ENCODE measurements around the gene SNAI1. TPM values are rescaled to one million over a fixed set of nuclear protein-coding genes. Genes with fewer than 3 reads are reported as not detected.

Gene SNAI1
- total RNA-seq, 1 experiment from 2014 or later, result 5.4 TPM

DNA sequence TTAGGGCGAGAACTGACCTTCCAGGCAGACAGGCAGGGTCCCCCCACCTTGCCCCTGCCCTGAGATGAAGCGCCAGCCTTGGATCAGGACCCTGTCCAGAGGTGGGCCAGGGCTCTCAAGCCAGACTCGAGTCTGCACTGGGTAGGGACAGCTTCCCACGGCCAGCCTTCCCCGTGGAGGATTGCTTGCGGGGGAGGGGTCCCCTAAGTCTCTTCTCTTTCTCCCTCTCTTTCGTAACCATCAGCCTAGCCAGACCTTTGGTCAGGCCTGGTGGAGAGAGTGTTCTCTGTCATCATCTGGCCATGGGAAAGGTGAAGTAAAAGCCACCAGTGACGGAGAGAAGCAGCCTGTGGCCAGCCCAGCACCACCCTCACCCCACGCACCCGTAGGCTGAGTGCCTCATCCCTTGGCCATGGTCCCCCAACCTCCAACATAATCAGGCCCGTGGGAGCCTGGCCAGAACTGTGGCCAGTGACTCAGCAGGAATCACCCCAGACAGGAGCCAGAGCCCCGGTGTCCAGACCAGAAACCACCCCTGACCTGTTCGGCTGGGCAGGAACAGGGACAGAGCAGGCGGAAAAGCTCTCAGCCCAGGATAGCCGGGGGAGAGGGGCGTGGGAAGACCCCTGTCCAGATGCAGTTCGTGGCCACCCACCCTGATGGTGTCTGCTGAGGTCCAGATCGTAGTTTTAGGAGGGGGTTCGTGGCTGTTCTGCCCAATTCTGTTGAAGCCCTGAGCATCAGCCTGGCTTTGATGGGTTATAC lies 47.1 kb downstream of the SNAI1 start:
- Histone ChIP-seq H3K9me3 (ENCODE audit: low read length) (no peaks in the 10 kb centered on the region), H3K4me3 (ENCODE audit: low read length) (no peak overlapping the region), H3K4me2 (ENCODE audit: low read length) (peak overlapping the region; percentile 68), H3K27ac (ENCODE audit: low read length) (peak overlapping the region; percentile 68), H3K36me3 (ENCODE audit: low read depth, low read length) (no peaks in the 10 kb centered on the region), H3K4me1 (ENCODE audit: insufficient read depth, low read length) (peaks cover 53% of the 10 kb centered on the region), H3K27me3 (ENCODE audit: low read length) (no peaks in the 10 kb centered on the region), H3K79me2 (ENCODE audit: low read length) (no peaks in the 10 kb centered on the region), H2AFZ (ENCODE audit: low read length) (no peak overlapping the region), H4K20me1 (ENCODE audit: low read length) (no peaks in the 10 kb centered on the region), H3F3A (ENCODE audit: low read length, unreplicated experiment) (no peaks in the 10 kb centered on the region), H3K9me2 (replicated peaks; ENCODE audit: low read length) (no peaks in the 10 kb centered on the region), H3K9ac (ENCODE audit: low read length) (peak overlapping the region; percentile 38)
- POLR2A ChIA-PET (ENCODE audit: unreplicated experiment), result no interaction called here
- DNase-seq (peak; percentile 83), ATAC-seq (peak; percentile 61)
- CTCF ChIA-PET, result no interaction called here
- intact Hi-C loops (cut with micrococcal nuclease), result no loop called here
- no TSS peak for BruUV-seq (replicated peaks)
- TF ChIP-seq EZH2phosphoT487 (IDR thresholded peaks at IDR 0.05; ENCODE audit: borderline replicate concordance, low read length) (0 out of 2 replicates have a peak, but pooled peaks have one; percentile 24), EZH2 (IDR thresholded peaks at IDR 0.05; ENCODE audit: low read length, unreplicated experiment) (no peak)
- TF ChIP-seq, protein P1, sequence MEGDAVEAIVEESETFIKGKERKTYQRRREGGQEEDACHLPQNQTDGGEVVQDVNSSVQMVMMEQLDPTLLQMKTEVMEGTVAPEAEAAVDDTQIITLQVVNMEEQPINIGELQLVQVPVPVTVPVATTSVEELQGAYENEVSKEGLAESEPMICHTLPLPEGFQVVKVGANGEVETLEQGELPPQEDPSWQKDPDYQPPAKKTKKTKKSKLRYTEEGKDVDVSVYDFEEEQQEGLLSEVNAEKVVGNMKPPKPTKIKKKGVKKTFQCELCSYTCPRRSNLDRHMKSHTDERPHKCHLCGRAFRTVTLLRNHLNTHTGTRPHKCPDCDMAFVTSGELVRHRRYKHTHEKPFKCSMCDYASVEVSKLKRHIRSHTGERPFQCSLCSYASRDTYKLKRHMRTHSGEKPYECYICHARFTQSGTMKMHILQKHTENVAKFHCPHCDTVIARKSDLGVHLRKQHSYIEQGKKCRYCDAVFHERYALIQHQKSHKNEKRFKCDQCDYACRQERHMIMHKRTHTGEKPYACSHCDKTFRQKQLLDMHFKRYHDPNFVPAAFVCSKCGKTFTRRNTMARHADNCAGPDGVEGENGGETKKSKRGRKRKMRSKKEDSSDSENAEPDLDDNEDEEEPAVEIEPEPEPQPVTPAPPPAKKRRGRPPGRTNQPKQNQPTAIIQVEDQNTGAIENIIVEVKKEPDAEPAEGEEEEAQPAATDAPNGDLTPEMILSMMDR (conservative IDR thresholded peaks at IDR 0.05; ENCODE audit: low read depth, low read length), result no peak

DNA sequence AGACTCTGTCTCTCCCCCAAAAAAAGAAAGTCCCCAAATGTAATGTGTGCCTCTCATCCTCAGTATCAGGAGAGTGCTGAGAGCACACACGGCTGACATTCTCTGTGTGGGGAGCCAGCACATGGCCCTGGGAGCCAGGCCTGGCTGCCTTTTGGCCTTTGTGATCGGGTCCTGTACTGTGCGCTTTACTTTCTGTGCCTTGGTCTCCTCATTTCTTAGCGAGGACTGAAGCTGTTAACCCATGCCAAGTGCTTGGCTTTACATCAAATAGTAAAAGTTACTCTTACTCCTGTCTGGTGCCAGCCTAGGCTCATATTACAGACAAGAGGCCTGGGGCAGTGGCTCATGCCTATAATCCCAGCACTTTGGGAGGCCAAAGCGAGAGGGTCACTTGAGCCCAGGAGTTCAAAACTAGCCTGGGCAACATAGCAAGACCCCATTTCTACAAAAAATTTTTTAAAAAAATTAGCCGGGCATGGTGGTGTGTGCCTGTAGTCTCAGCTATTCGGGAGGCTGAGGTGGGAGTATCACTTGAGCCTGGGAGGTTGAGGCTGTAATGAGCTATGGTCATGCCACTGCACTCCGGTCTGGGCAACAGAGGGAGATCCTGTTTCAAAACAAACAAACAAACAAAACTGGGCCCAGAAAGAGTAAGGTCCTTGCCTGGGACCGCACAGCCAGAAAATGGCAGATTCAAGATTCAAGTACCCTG lies 50.3 kb downstream of the SNAI1 start:
- H3K9me2 ChIP-seq (replicated peaks; ENCODE audit: low read length), result no peaks in the 10 kb centered on the region
- H2AFZ ChIP-seq (ENCODE audit: low read length), result no peak overlapping the region
- H3K27ac ChIP-seq (ENCODE audit: low read length), result peak overlapping the region; percentile 87
- ATAC-seq, result no peak
- no peaks in the 10 kb centered on the region for H3K36me3 ChIP-seq (ENCODE audit: low read depth, low read length)
- H3K9ac ChIP-seq (ENCODE audit: low read length), result peak overlapping the region; percentile 33
- no TSS peak for BruUV-seq (replicated peaks)
- H3K79me2 ChIP-seq (ENCODE audit: low read length), result no peaks in the 10 kb centered on the region
- peak; percentile 38 for DNase-seq
- TF ChIP-seq EZH2 (IDR thresholded peaks at IDR 0.05; ENCODE audit: low read length, unreplicated experiment) (no peak), EZH2phosphoT487 (IDR thresholded peaks at IDR 0.05; ENCODE audit: borderline replicate concordance, low read length) (no peak)
- TF ChIP-seq, protein P1 (conservative IDR thresholded peaks at IDR 0.05; ENCODE audit: low read depth, low read length), result no peak
- no peaks in the 10 kb centered on the region for H4K20me1 ChIP-seq (ENCODE audit: low read length)
- H3K27me3 ChIP-seq (ENCODE audit: low read length), result no peaks in the 10 kb centered on the region
- H3K4me2 ChIP-seq (ENCODE audit: low read length), result peak overlapping the region; percentile 60
- intact Hi-C loops (cut with micrococcal nuclease), result no loop called here
- no peak overlapping the region for H3K4me3 ChIP-seq (ENCODE audit: low read length)
- H3K9me3 ChIP-seq (ENCODE audit: low read length), result no peaks in the 10 kb centered on the region
- no peaks in the 10 kb centered on the region for H3F3A ChIP-seq (ENCODE audit: low read length, unreplicated experiment)
- H3K4me1 ChIP-seq (ENCODE audit: insufficient read depth, low read length), result peaks cover 48% of the 10 kb centered on the region
- ChIA-PET POLR2A (ENCODE audit: unreplicated experiment) (interaction anchor here (0.6 kb wide), 1 partner anchor 57 kb away, joined by 3 read pairs; no protein-coding TSS in a partner anchor), CTCF (no interaction called here)
